Hypothalamus (tissue), 51 donors: ENCODE results near the gene CYBC1.
A peak's percentile ranks its signal among the peaks of the same experiment; 100 is the strongest.
"Not testable (repeated sequence)": the region's sequence is repeated elsewhere in the genome, so short reads cannot be mapped to it uniquely, and the experiment has no call there.

Experiments used
- DNase-seq, 51 donors: peaks; one replicate each; lab custom pipeline; 2025; lab: John Stamatoyannopoulos, UW

Gene CYBC1

DNA sequence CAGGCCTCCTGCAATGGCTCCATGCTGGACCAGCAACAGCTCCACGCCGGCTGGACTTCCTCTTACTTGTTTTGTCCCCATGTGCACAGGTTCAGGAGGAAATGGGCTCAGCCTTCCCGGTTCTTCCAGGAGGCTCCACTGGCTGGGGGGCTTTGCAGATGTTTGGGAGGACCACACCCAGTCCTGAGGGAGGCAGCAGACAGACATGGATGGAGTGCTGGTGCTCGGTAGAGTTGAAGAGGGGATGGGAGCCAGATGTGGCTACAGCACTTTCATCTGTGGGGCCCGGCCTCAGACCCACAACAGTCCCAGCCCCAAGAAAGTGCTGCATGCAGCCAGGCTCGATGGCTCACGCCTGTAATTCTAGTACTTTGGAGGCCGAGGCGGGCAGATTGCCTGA lies 29.8 kb upstream of the CYBC1 start:
- DNase-seq: no peak

DNA sequence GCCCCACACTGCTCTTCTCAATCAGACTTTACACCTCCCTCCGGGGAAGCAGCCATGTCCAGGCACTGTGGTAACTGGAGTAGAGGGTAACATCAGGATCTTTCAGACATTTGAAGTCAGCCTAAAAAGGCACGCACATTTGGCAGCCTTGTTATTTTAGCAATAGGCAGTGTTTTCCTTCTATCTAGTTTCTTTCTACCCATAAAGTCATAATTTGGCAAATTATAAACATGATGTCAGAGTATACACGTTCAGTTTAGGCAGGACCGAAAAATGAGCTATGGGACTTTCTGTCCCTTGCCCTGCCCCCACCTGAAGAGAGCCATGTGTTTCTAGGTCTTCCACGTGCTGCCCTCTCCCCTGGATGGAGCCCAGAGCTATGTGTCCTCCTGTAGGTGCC lies 29.1 kb upstream of the CYBC1 start:
- no peak for DNase-seq

DNA sequence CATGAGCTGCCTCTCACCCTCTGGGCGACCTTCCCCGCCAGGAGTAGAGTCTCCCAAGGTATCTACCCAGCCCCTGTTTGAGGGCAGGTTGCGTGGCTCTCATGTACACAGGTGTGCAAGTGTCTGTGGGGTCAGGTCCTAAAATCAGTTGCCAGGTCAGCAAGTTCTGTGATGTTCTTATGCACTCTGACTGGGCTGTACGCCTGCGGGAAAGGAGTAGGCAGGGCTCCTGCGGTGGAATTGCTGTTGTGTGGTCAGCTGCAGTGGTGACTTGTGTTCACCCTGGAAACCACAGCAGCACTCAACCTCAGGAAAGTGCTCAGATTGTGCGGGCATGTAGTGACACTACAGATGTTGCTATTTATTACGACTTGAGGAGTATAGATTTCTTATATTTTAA lies 27.4 kb upstream of the CYBC1 start:
- no peak for DNase-seq

DNA sequence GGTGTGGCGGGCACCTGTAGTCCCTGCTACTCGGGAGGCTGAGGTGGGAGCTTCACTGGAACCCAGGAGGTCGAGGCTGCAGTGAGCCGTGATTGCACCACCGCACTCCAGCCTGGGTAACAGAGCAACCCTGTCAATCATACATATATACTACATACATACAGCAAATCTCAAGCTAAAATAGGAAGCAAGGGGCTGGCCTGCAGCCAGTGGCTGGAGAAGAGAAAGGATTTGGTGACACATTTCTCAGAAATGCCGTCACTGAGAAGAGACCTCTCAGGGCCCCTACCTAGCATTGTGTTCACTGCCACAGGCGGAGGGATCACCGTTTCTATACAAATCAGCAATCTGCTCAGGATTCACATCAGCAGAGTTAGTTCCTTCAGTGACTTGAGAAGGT lies 24.9 kb upstream of the CYBC1 start:
- no peak for DNase-seq

DNA sequence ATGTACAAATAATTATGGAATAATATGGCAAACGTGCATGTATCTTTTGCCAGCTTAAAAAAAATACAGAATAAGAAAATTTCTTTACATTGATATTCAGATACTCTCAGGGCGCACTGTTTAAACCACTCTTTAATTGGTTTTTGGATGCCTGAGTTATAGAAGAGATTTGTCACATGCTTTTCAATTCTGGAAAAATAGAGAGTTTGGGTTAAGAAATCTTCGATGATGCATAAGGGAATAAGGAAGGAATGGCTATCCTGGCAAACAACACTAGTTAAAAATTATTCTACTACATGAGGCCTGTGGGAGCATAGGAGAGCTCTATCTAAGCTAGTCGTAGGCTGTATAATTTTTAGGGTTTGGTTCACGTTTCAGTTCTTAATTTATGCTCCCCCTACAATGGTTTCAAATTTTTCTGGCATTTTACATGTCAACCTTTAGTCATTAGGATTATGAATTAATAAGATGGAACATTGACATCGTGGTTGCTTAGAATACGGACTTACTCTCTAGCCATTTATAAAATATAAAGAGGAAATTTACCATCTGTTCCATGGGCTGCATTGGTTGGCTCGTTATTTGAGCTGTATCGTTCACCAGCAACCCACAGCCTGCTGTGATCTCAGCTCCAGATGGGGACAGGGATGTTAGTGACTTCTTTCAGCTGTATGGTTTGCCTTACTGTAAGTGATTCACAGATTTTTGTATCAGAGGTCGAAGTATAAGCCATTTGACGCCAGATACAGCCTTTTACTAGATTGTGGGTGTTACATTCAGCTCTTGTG lies 23.9 kb upstream of the CYBC1 start:
- no peak for DNase-seq

DNA sequence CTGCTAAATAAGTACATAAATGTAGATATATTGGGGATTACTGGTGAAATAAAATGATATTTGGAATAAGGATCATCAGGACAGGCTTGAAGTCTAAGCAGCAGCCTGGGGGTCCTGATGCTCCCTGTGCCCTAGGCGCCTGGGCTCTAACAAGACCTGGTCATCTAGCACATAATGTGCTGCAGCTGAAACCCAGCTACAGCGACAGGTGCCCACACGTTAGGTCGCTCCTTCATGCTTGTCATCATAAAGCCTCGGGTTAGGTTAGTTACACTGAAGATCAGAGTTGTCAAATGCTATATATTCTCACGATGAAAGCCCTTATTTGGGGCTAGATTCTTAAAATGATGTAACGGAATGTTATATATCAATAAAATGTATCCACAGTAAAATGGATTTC lies 19.5 kb upstream of the CYBC1 start:
- no peak for DNase-seq

DNA sequence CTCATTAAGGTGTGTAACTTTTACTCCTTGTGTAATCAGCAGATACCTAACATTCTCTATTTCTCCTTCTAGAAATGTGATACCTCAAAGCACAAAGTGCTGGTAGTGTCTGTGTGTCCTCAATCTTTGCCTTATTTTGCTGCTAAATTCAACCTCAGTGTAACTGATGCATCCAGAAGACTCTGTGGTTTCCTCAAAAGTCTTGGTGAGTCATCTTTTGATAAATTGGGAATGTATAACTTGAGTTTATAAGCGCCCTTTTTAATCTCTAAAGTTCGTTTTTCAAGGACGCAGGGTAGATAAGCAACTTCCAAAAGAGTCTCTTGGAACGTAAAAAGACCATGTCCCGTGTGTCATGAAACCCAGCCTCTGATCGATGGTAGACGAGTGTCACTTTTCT lies 18.1 kb upstream of the CYBC1 start:
- DNase-seq: no peak

DNA sequence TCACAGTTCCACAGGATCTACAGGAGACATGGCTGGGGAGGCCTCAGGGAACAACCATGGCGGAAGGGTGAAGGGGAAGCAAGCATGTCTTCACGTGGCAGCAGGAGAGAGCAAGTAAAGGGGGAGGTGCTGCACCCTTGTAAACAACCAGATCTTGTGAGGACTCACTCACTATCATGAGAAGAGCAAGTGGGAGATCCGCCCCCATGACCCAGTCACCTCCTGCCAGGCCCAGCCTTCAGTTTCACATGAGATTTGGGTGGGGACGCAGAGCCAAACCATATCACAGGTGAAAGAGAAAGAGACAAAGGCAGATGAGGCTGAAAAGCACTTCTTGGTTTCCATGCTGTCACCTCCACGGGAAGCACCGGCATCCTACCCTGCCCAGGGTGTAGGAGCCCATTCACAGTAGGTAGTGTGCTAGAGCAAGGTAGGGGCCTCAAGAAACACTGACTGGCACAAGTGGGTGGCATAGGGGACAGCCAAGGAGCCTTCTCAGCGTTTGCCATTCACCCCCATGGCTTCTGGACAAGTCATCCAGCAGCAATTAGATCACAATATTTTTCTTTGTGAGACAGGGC lies 14.6 kb upstream of the CYBC1 start:
- no peak for DNase-seq

DNA sequence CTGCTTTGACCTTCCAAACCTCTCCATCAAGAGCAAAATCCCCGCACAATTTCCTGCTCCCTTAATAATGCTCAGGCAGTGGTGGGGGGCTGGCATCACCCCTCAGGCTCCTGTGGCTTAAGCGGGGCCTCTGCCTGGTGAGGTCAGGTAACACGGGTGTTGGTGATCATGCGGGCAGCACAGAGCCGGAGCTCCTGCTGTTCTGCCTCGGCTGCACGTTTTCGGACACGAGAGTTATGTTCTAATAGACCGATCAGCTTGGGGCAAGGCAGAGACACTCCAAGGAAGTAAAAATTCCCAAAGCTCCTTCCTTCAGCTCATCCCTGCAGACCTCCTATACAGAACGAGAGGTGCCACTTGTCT lies 14.0 kb upstream of the CYBC1 start:
- DNase-seq: no peak

DNA sequence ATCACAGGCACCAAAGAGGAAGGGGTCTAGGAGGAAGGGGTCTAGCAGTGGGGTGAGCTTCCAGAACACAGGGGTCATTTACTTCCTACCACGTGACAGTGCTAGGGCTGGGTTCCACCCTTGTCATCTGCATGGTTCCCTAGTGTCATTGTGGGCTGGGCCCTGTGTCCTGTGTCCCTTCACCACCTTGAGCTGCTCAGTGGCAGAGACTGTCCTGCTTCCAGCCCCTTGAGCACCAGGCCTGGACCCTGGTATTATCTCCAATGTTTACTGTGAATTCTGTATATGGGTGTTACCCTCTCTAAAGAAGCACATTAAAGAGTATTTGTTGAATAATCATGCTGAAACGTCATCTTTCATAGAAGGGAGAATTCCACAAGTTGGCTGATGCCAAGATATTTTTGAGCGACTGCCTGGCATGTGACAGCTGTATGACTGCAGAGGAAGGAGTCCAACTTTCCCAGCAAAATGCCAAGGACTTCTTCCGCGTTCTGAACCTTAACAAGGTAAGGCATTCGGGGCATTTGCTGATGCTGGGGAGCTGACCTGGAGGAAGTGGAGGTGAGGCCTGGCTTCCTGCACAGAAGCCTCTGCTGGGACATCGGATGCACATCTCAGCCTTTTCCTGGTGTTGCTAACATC lies 13.5 kb upstream of the CYBC1 start:
- DNase-seq: no peak

DNA sequence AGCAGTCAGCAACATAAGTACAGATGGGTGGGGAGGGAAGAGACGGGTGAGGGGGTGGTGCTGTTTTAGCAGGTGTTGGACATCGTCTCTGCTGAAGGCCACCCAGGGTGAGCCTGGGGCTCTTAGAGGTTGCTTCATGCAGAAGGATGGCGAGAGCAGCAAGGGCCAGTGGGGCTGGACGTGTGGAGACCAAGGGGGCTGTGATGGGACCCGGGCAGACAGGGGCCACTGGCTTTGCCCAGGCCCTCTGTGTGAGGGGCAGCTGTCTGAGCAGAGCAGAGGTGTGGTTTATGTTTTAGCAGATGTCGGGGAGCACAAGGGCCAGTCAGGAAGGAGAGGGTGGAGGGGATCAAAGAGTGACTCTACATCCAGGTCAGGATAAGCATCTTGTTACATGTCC lies 12.8 kb upstream of the CYBC1 start:
- no peak for DNase-seq

DNA sequence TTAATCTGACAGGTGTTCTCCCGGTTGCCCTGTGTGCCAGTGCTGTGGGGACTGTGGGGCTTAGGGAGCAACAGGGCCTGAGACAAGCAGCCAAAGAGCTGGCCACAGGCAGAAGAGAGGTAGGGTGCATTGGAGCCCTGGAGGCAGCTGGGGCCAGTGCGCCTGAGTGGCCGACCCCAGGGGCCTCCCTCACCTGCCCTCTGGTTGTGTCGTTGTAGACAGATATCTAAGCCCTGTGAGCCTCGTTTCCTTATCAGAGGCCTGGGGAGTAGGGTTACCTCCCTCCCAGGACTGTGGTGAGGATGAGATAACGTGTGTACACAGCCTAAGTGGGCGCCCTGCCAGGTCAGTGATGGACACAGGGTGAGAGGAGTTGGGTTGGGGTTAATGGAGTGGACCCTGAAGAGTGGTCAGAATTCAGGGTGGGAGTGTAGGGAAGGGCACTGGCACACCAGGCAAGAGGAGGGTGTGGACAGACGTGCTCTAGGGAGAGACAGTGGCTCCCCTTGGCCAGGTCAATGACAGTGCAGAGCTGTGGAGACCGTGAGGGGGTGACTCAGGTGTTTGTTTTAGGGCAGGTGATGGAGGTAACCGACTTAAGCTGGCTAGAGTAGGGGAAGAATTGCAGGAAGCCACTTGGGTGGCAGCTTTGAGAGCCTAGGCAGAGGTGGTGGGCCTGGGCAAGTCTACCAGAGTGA lies 11.4 kb upstream of the CYBC1 start:
- no peak for DNase-seq

DNA sequence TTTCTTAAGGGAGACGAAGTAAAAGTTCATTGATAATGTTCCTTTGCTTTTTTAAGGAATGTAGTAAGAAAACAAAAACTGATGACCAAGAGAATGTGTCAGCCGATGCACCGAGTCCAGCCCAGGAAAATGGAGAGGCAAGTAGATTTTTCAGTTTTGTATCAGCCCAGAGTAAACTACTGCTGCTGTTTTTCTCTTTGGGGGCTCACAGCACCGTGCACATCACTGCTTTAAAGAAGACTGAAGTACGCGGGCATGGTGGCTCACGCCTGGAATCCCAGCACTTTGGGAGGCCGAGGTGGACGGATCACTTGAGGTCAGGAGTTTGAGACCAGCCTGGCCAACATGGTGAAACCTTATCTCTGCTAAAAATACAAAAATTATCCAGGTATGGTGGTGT lies 9.4 kb upstream of the CYBC1 start:
- DNase-seq: not testable (repeated sequence)

DNA sequence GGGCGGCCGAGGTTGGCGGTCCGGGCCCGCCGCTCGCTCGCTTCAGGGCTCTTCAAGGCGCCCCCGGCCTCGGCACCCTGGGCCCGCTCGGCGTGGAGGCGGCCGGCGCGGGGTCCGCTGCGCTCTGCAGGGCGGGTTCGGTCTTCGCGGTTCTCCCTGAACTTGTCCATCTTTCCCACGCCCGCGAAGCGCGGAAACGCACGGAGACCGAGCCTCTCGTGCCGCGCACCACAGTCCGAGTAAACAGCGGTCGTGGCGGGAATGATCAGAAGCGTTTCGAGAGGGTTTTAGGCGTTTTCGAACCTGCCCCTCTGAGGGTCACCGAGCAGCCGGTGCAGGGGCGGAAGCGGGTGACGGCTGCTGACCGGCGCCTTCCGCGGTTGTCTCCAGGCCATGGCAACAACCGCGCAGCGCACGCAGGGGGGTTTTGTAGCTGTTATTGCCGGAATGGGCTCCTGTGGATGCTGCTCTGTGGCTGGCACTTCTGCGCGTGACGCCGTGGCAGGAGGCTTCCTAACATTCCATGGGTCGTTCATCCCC lies 8.4 kb upstream of the CYBC1 start:
- peak in 3 of 51 donors; percentile 16 to 46 (median 44) for DNase-seq

DNA sequence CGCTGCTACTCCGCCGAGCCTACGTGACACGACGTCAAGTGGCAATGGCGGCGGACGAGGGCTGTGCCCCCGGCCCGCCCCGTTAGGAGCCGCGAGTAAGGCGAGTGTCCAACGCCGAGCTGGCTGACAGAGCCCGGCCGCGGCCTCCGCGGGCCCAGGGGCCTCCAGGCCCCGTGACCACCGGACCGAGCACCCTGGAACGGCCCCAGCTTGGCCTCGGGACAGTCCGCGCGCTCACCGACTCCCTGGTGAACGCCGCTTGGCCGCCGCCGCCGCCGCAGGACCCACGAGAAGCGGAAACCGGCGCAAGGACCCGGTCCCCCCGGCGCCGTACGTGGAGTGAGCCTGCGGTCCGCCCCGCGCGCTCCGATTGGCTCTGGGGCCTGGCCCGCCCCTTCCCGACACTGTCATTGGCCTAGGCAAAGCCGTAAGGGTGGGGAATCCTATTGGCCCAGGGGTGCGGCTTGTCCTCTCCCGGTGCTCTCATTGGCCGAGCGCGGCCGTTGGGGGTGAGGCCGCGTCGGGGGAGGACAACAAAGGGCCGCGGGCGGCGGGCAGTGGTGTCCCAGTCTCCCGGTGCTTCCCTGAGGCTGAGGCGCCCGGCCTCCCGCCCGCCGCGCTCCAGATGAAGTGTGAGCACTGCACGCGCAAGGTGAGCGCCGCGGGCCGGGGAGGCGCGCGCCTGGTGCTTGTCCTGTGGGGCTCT lies 7.8 kb upstream of the CYBC1 start, which contains the start of gene NARF:
NARF (plus strand) TSS at position 563 of the 706 bp plus-strand sequence; CDS start at position 626, 63 bp downstream.
- DNase-seq: peak; percentile 81 to 99 (median 96)

DNA sequence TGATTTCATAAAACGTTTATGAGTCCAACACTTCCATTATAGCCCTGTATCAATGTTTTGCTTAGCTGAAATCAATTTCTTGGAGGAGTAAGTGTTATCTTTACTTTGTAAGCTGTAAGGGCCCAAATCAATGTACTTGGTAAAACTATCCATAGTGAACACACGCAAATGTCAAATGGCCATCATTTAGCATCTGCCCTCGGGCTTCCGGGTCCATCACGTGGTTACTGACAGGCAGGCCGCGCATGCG lies 7.3 kb upstream of the CYBC1 start:
- peak in 2 of 51 donors; percentile 83 to 90 for DNase-seq

DNA sequence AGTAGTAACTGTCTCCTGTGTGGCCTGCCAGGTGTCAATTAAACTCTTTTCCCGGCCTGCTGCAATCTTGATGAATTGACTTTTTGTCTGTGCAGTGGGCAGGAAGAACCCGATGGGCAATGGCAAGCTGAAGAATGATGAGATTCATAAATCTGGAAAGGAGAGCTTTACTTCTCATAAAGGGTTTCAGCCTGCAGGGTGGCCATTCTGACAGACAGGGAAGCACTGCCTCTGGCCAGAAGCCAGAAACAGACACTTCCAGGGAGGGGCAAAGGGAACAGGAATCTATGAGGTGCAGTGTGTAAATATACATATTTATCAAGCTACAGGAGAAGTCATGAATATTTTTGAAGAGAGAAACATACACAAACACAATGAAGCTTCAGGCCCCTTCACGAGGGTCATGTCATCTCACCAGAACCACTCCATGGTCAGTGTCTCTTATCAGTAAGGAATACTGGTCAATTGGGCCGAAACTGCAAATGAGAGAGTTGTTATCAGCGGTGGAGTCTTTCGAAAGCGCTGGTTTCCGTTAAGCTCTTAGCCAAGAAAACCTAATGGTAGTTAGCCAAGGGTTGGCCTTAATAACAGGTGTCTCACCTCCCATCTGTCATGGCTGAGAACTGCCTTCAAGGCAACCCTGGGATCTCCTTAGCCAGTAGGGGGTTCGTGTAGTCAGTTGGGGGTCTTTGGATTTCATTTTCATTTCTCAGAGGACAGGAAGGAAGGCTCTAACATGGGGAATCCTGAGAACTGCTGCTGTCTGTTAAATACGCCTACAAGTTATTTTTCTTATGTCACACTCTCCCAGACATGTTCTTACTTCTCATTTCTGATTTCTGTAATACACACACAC lies 6.7 kb upstream of the CYBC1 start:
- DNase-seq: peak in 1 of 51 donors; percentile 12

DNA sequence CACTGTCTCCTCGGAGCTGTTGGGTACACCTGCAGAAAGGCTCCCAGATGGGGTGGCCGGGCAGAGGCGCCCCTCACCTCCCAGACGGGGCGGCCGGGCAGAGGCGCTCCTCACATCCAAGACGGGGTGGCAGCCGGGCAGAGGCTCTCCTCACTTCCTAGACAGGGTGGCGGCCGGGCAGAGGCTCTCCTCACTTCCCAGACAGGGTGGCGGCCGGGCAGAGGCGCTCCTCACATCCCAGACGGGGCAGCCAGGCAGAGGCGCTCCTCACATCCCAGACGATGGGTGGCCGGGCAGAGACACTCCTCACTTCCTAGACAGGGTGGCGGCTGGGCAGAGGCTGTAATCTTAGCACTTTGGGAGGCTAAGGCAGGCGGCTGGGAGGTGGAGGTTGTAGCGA lies 3.2 kb upstream of the CYBC1 start:
- not testable (repeated sequence) for DNase-seq

DNA sequence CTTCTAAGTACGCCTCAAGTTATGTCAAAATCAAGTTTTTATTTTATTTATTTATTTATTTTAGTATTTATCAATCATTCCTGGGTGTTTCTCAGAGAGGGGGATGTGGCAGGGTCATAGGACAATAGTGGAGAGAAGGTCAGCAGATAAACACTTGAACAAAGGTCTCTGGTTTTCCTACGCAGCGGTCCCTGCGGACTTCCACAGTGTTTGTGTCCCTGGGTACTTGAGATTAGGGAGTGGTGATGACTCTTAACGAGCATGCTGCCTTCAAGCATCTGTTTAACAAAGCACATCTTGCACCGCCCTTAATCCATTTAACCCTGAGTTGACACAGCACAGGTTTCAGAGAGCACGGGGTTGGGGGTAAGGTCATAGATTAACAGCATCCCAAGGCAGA lies 2.6 kb upstream of the CYBC1 start:
- DNase-seq: not testable (repeated sequence)

DNA sequence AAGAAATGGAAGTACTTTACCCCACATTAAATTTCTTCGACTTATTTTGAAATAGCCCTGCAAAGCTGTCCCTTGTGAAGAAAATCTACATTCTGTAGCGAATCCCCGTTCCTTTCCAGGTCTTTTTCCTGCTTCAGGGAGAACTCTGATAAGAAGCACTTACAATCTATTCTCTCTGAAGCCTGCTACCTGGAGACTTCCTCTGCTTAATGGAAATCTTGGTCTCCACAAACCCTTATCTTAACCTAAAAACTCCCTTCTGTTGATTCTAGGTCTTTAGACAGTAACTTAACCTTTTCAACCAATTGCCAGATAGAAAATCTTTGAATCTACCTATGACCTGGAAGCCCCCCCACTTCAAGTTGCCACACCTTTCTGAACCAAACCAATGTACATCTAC lies 1.6 kb upstream of the CYBC1 start:
- DNase-seq: no peak
